Astrocyte of the spinal cord (primary cell): ENCODE results near the gene THOC2.
A peak's percentile ranks its signal among the peaks of the same experiment; 100 is the strongest.

Experiments used
- DNase-seq: peaks from one replicate; pipeline ENCODE4 v3.0.0; 2011; ENCODE audit warnings: low read depth, low spot score
- H3K4me3 ChIP-seq: 2 replicates; pipeline ENCODE4 v1.5.1; 2011; ENCODE audit warnings: low read depth, mild to moderate bottlenecking, low read length, moderate library complexity
- in situ Hi-C: cut with HindIII; loops from 2 replicates; pipeline ENCODE4 v1.10.0; 2017; ENCODE audit warnings: low sequenced_read_pairs
- TF ChIP-seq, protein P1 (sequence below): IDR thresholded peaks from 2 replicates; pipeline ENCODE4 v1.5.1; 2012; ENCODE audit warnings: low read depth, mild to moderate bottlenecking, low read length, inconsistent platforms

The THOC2 gene

DNA sequence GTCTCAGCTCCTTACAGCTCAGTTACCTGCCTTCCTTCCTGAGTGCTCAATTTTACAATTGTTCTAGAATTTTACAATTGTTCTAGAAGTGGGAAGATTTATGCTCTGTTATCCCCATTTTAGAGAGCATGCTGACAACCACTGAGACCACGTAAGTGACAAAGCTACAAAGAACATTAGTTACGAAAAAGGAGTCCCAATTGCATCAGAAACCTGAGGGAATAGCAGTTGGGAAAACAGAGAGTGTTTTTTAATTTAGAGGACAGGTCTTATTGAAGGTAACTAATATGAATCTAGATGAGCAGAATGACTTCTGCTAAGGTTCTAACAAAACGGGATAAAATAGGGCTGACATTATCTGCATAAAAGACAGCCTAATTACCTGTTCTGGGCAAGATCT lies 103.3 kb downstream of the THOC2 start:
- in situ Hi-C loops, result no loop called here

GRCh38 chrX:123626962-123627361 lies 105.9 kb downstream of the THOC2 start:
- in situ Hi-C loops, result no loop called here
- H3K4me3 ChIP-seq, result no peak overlapping the region
- DNase-seq, result peak; percentile 55
- TF ChIP-seq, protein P1, sequence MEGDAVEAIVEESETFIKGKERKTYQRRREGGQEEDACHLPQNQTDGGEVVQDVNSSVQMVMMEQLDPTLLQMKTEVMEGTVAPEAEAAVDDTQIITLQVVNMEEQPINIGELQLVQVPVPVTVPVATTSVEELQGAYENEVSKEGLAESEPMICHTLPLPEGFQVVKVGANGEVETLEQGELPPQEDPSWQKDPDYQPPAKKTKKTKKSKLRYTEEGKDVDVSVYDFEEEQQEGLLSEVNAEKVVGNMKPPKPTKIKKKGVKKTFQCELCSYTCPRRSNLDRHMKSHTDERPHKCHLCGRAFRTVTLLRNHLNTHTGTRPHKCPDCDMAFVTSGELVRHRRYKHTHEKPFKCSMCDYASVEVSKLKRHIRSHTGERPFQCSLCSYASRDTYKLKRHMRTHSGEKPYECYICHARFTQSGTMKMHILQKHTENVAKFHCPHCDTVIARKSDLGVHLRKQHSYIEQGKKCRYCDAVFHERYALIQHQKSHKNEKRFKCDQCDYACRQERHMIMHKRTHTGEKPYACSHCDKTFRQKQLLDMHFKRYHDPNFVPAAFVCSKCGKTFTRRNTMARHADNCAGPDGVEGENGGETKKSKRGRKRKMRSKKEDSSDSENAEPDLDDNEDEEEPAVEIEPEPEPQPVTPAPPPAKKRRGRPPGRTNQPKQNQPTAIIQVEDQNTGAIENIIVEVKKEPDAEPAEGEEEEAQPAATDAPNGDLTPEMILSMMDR, result no peak

More for the DNA sequence above, 103.3 kb downstream of the THOC2 start:
- H3K4me3 ChIP-seq, result no peak overlapping the region
- no peak for DNase-seq
- TF ChIP-seq, protein P1, result no peak

GRCh38 chrX:123625952-123626351 lies 106.9 kb downstream of the THOC2 start:
- TF ChIP-seq, protein P1, result no peak
- no peak for DNase-seq
- in situ Hi-C loops, result no loop called here
- no peak overlapping the region for H3K4me3 ChIP-seq

DNA sequence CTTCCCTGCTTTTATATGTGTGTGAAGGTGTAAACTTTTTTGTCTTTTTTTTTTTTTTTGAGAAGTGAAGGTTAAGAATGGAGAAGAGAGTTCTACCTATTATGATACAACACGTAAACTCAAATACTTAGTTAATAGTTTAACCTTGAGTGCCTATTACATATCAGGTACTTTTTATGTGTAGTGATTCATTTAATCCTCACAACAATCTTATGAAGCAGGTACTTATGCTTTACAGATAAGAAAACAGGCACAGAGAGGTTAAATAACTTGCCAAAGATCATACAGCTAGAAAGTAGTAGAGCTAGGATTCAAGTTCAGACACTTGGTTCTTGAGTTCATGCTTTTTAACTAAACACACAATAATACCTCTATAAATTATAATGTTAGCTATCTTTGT lies 107.4 kb downstream of the THOC2 start:
- H3K4me3 ChIP-seq, result no peak overlapping the region
- no peak for DNase-seq
- TF ChIP-seq, protein P1, result no peak
- in situ Hi-C loops, result no loop called here

DNA sequence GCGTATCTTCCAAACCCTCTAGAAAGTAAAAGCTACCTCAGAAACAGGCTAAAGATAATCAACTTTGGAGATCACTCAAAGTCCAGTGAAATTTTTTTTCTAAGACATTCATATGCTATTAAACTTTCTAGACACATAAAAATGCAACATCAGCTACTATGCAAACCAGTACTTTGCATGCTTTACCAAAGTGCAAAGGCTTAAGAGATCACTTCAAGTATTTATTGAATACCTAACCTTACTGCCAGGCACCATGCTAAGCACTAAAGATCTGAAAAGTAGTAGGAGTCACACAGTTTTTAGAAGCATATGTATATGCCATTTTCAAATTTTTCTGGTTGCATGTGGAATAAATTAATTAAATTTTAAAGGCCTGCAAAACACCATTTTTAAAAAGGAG lies 115.8 kb downstream of the THOC2 start:
- no peak overlapping the region for H3K4me3 ChIP-seq
- no peak for DNase-seq
- TF ChIP-seq, protein P1, result no peak
- in situ Hi-C loops, result no loop called here

DNA sequence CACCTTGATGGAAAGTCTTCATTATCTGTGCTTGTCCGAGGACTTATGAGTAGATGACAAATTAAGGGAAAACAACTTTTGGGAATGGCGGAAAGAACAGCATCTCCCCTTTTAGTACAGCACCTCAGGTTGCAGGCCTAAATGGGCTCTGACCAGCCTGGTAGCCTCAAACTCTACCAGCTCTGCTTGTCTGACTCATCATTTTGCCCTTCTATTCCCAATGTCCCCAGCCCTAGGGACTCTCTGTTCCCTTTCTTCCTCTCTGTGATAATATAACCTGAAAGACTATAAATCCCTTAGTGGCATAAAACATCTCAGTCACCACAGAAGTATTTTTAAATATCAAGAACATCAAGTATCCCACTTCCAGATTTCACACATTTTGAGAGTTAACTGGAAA lies 121.9 kb downstream of the THOC2 start:
- TF ChIP-seq, protein P1, result no peak
- DNase-seq, result no peak
- in situ Hi-C loops, result no loop called here
- no peak overlapping the region for H3K4me3 ChIP-seq

- in situ Hi-C loops, result no loop called here
- no peak overlapping the region for H3K4me3 ChIP-seq
- no peak for DNase-seq
- TF ChIP-seq, protein P1, result no peak
Measured at GRCh38 chrX:123607806-123608205, 125.0 kb downstream of the THOC2 start.
